ENCODE data around the gene NUDCD3. TPM values are rescaled to one million over a fixed set of nuclear protein-coding genes. Genes with fewer than 3 reads are reported as not detected.

NUDCD3 gene
- total RNA-seq, 1 experiment from 2014 or later: 71.9 TPM

DNA sequence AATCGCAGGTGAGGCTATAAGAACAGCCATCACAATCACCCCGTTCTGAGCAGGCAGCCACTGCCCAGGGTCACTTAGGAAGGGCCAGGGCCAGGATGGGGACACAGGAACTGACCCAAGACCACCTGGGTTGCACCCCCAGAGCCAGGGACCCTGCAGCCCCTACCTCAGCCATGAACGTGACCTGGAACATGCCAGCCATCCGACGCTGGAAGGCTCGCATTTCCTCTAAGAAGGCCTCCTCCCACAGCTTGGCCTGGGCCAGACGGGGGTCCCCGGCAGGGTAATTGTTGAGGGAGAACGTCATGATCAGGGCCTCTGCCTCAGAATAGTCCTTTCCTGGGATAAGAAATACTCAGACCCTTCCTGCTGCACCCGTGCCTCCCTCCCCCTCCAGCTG is 45.6 kb upstream of the NUDCD3 start:
- no peak overlapping the region for H3K4me3 Mint-ChIP-seq

More for the DNA sequence above, 45.6 kb upstream of the NUDCD3 start:
- H2BK20ac ChIP-seq (ENCODE audit: low read depth, low read length, poor library complexity, severe bottlenecking): no peak overlapping the region
- no peaks in the 10 kb centered on the region for H3K4me1 ChIP-seq (ENCODE audit: insufficient read depth, low read length)
- H3K79me1 ChIP-seq (ENCODE audit: insufficient read depth, low read depth, low read length, poor library complexity, severe bottlenecking): no peaks in the 10 kb centered on the region
- no peak overlapping the region for H2BK12ac ChIP-seq (ENCODE audit: insufficient read length, low read depth, low read length)
- H3K27me3 Mint-ChIP-seq (ENCODE audit: low read depth): peaks cover 2% of the 10 kb centered on the region; the same call in 1 of the 2 replicates
- H2BK5ac ChIP-seq (ENCODE audit: insufficient read length, low read length): no peak overlapping the region
- peaks cover 0 to 4% of the 10 kb centered on the region in 2 experiments; a peak in 1 of 4 replicates for H3K4me1 Mint-ChIP-seq
- H3K27ac Mint-ChIP-seq: no peak overlapping the region; a peak in 1 of 7 replicates
- no CpG with 5 or more reads among the region's 10 CpGs for WGBS (ENCODE audit: extremely low coverage, insufficient read length, low lambda C conversion rate)
- no peak overlapping the region for H3K9ac ChIP-seq (ENCODE audit: extremely low read depth, insufficient read length, low read length)
- H3T11ph ChIP-seq (ENCODE audit: low read length): no peak overlapping the region
- H2BK15ac ChIP-seq (ENCODE audit: low read depth, low read length): no peak overlapping the region
- no peak overlapping the region for H3K56ac ChIP-seq (ENCODE audit: insufficient read length, low read depth, low read length)
- H3K18ac ChIP-seq (ENCODE audit: insufficient read length, low read depth, low read length): no peak overlapping the region
- H2BK120ac ChIP-seq (ENCODE audit: low read depth, low read length, poor library complexity, severe bottlenecking): no peak overlapping the region
- no peak overlapping the region for H4K8ac ChIP-seq (replicated peaks; ENCODE audit: insufficient read length, low read depth, low read length)
- no peaks in the 10 kb centered on the region for H3K27me3 ChIP-seq (ENCODE audit: insufficient read depth, low read length)
- no peak overlapping the region for H3K4ac ChIP-seq (ENCODE audit: low read depth, low read length)
- H4K20me1 ChIP-seq (ENCODE audit: control insufficient read depth, insufficient read depth, insufficient read length): no peaks in the 10 kb centered on the region
- H3K23me2 ChIP-seq (ENCODE audit: insufficient read length, low read depth, low read length, poor library complexity, severe bottlenecking): no peaks in the 10 kb centered on the region
- H3K79me2 ChIP-seq (ENCODE audit: insufficient read depth, low read length): no peaks in the 10 kb centered on the region
- no peaks in the 10 kb centered on the region; a peak in 1 of 7 replicates for H3K36me3 Mint-ChIP-seq (ENCODE audit: insufficient read depth in 1 of 3, low read depth in 3 of 3)
- H3K9me3 ChIP-seq (ENCODE audit: control insufficient read depth, low read depth, low read length): no peaks in the 10 kb centered on the region
- TF ChIP-seq, protein P1, sequence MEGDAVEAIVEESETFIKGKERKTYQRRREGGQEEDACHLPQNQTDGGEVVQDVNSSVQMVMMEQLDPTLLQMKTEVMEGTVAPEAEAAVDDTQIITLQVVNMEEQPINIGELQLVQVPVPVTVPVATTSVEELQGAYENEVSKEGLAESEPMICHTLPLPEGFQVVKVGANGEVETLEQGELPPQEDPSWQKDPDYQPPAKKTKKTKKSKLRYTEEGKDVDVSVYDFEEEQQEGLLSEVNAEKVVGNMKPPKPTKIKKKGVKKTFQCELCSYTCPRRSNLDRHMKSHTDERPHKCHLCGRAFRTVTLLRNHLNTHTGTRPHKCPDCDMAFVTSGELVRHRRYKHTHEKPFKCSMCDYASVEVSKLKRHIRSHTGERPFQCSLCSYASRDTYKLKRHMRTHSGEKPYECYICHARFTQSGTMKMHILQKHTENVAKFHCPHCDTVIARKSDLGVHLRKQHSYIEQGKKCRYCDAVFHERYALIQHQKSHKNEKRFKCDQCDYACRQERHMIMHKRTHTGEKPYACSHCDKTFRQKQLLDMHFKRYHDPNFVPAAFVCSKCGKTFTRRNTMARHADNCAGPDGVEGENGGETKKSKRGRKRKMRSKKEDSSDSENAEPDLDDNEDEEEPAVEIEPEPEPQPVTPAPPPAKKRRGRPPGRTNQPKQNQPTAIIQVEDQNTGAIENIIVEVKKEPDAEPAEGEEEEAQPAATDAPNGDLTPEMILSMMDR (conservative IDR thresholded peaks at IDR 0.05): no peak
- H3K14ac ChIP-seq (ENCODE audit: insufficient read depth, low read length): no peak overlapping the region
- no peak overlapping the region for H3K23ac ChIP-seq (ENCODE audit: insufficient read length, low read depth, low read length)
- no peak overlapping the region for H3K27ac ChIP-seq (ENCODE audit: insufficient read length, low read depth, low read length)
- H4K91ac ChIP-seq (ENCODE audit: insufficient read length, low read depth, low read length): no peak overlapping the region
- no peak overlapping the region for H3K4me2 ChIP-seq (ENCODE audit: insufficient read depth, insufficient read length, low read length)
- H2AFZ ChIP-seq (ENCODE audit: low read length): no peak overlapping the region
- DNase-seq: no peak
- no peak overlapping the region for H2AK5ac ChIP-seq (ENCODE audit: insufficient read length, low read length)
- no peak overlapping the region for H4K5ac ChIP-seq (ENCODE audit: insufficient read length, low read depth, low read length)
- H3K9me3 Mint-ChIP-seq: no peaks in the 10 kb centered on the region

Measured in H9 (cell line).